SK-N-MC (cell line): ENCODE measurements around the gene GABRB3.

Source experiments
- EZH2 ChIP-seq: fragments of 200-600 bp; sonication (generic); IDR thresholded peaks from one replicate; pipeline ENCODE4 v1.6.1; 2017; ENCODE audit warnings: antibody characterized with exemption
- POLR2AphosphoS5 ChIP-seq: IDR thresholded peaks from 2 replicates; pipeline ENCODE4 v1.6.1; 2012; ENCODE audit warnings: mild to moderate bottlenecking, low read depth, low read length, borderline replicate concordance

- TF ChIP-seq EZH2: no peak
- TF ChIP-seq POLR2AphosphoS5: no peak
Measured at GRCh38 chr15:26713498-26713897, 59.4 kb downstream of the GABRB3 start.
